SU-DHL-6 (cell line): Measurements from ENCODE around the gene NRG3.

Experiments
- EZH2phosphoT487 ChIP-seq: fragments of 200-600 bp; sonication (generic), shearing (Covaris generic); conservative IDR thresholded peaks from 2 replicates; pipeline ENCODE4 v1.6.1; 2018; ENCODE audit warnings: mild to moderate bottlenecking, antibody characterized with exemption, low read length, moderate library complexity, mixed read lengths
- TF ChIP-seq, protein P1 (sequence below): fragments of 200-600 bp; sonication (generic); IDR thresholded peaks from one replicate; pipeline ENCODE4 v1.5.1; 2017; ENCODE audit warnings: antibody characterized with exemption, mild to moderate bottlenecking, low read length, moderate library complexity; ENCODE audit not compliant: insufficient read depth, poor library complexity, severe bottlenecking

- TF ChIP-seq, protein P1, sequence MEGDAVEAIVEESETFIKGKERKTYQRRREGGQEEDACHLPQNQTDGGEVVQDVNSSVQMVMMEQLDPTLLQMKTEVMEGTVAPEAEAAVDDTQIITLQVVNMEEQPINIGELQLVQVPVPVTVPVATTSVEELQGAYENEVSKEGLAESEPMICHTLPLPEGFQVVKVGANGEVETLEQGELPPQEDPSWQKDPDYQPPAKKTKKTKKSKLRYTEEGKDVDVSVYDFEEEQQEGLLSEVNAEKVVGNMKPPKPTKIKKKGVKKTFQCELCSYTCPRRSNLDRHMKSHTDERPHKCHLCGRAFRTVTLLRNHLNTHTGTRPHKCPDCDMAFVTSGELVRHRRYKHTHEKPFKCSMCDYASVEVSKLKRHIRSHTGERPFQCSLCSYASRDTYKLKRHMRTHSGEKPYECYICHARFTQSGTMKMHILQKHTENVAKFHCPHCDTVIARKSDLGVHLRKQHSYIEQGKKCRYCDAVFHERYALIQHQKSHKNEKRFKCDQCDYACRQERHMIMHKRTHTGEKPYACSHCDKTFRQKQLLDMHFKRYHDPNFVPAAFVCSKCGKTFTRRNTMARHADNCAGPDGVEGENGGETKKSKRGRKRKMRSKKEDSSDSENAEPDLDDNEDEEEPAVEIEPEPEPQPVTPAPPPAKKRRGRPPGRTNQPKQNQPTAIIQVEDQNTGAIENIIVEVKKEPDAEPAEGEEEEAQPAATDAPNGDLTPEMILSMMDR = no peak
- no peak for TF ChIP-seq EZH2phosphoT487
These were observed 1078.9 kb downstream of the NRG3 start for GRCh38 chr10:82953909-82954308.
